SU-DHL-6 (cell line): Measurements from ENCODE around the gene C2CD4A.

Experiments
- H2AFZ ChIP-seq: fragments of 200-600 bp; sonication (generic); 2 replicates; pipeline ENCODE4 v1.6.1; 2014; ENCODE audit warnings: low read depth, mild to moderate bottlenecking, moderate library complexity, mixed read lengths, antibody characterized with exemption, low read length; ENCODE audit not compliant: severe bottlenecking
- H3F3A ChIP-seq: fragments of 200-600 bp; shearing (Covaris generic); 2 replicates; pipeline ENCODE4 v1.6.0; 2016; ENCODE audit warnings: antibody characterized with exemption, mild to moderate bottlenecking; ENCODE audit not compliant: insufficient read depth
- H3K27ac ChIP-seq: fragments of 200-600 bp; sonication (generic); 2 replicates; pipeline ENCODE4 v1.5.1; 2016; ENCODE audit warnings: low read depth, mild to moderate bottlenecking, low read length, moderate library complexity, mixed read lengths
- H3K27me3 ChIP-seq: fragments of 200-600 bp; sonication (generic), shearing (Covaris generic); 2 replicates; pipeline ENCODE4 v1.6.0; 2014; ENCODE audit warnings: mild to moderate bottlenecking, low read length
- H3K36me3 ChIP-seq: fragments of 200-600 bp; sonication (generic); 2 replicates; pipeline ENCODE4 v1.6.1; 2014; ENCODE audit warnings: mild to moderate bottlenecking, low read length, mixed read lengths
- H3K4me2 ChIP-seq: fragments of 300-600, 200-600 bp; shearing (Covaris generic), sonication (generic); 2 replicates; pipeline ENCODE4 v1.6.0; 2014; ENCODE audit warnings: low read length, low read depth, mild to moderate bottlenecking; ENCODE audit not compliant: poor library complexity, severe bottlenecking
- H3K4me3 ChIP-seq: fragments of 200-600 bp; sonication (generic); 2 replicates; pipeline ENCODE4 v1.5.1; 2014; ENCODE audit warnings: antibody characterized with exemption, low read length, mild to moderate bottlenecking, mixed read lengths; ENCODE audit not compliant: insufficient read depth, poor library complexity, severe bottlenecking
- H3K79me2 ChIP-seq: fragments of 200-600 bp; sonication (generic); 2 replicates; pipeline ENCODE4 v1.6.1; 2014; ENCODE audit warnings: mild to moderate bottlenecking, low read length, moderate library complexity; ENCODE audit not compliant: insufficient read depth
- H3K9ac ChIP-seq: fragments of 200-600 bp; sonication (generic); 2 replicates; pipeline ENCODE4 v1.7.0; 2014; ENCODE audit warnings: mild to moderate bottlenecking, low read length
- H3K9me2 ChIP-seq: fragments of 200-600 bp; sonication (generic); replicated peaks from 2 replicates; pipeline ENCODE4 v1.6.1; 2014; ENCODE audit warnings: low read length; ENCODE audit not compliant: insufficient read depth
- H3K9me3 ChIP-seq: fragments of 200-600 bp; sonication (generic); 2 replicates; pipeline ENCODE4 v1.6.1; 2014; ENCODE audit warnings: low read length, mixed read lengths; ENCODE audit not compliant: insufficient read depth
- H4K20me1 ChIP-seq: fragments of 200-600 bp; sonication (generic); 2 replicates; pipeline ENCODE4 v1.6.1; 2014; ENCODE audit warnings: low read depth, mild to moderate bottlenecking, antibody characterized with exemption, low read length, moderate library complexity, mixed read lengths
- EZH2phosphoT487 ChIP-seq: fragments of 200-600 bp; sonication (generic), shearing (Covaris generic); conservative IDR thresholded peaks from 2 replicates; pipeline ENCODE4 v1.6.1; 2018; ENCODE audit warnings: mild to moderate bottlenecking, antibody characterized with exemption, low read length, moderate library complexity, mixed read lengths
- TF ChIP-seq, protein P1 (sequence below): fragments of 200-600 bp; sonication (generic); IDR thresholded peaks from one replicate; pipeline ENCODE4 v1.5.1; 2017; ENCODE audit warnings: antibody characterized with exemption, mild to moderate bottlenecking, low read length, moderate library complexity; ENCODE audit not compliant: insufficient read depth, poor library complexity, severe bottlenecking

C2CD4A gene

DNA sequence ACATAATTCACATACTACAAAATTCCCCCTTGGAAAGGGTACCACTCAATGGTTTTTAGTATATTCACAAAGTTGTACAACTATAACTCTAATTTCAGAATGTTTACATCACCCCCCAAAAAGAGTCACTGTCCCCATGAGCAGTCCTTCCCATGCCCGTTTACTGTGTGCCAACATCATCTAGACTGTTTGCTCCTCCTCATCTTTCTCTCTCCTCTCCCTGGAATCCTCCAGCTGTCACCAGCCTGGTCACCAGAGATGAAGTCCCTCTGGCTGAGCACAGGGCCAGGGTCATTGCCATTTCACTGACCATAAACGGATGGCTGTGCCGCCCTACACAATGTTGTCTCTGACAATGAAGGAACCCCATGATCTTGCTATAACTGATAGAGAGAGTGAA is 53.1 kb downstream of the C2CD4A start:
- no peaks in the 10 kb centered on the region for H3K27me3 ChIP-seq
- no peaks in the 10 kb centered on the region for H3K9me3 ChIP-seq
- no peak overlapping the region for H3K27ac ChIP-seq
- H3K9ac ChIP-seq, result no peak overlapping the region
- H3K4me2 ChIP-seq, result no peak overlapping the region
- no peaks in the 10 kb centered on the region for H4K20me1 ChIP-seq
- no peaks in the 10 kb centered on the region for H3K36me3 ChIP-seq
- no peak overlapping the region for H2AFZ ChIP-seq
- H3K79me2 ChIP-seq, result no peaks in the 10 kb centered on the region
- no peaks in the 10 kb centered on the region for H3K9me2 ChIP-seq
- no peaks in the 10 kb centered on the region for H3F3A ChIP-seq
- TF ChIP-seq EZH2phosphoT487, result no peak
- TF ChIP-seq, protein P1, sequence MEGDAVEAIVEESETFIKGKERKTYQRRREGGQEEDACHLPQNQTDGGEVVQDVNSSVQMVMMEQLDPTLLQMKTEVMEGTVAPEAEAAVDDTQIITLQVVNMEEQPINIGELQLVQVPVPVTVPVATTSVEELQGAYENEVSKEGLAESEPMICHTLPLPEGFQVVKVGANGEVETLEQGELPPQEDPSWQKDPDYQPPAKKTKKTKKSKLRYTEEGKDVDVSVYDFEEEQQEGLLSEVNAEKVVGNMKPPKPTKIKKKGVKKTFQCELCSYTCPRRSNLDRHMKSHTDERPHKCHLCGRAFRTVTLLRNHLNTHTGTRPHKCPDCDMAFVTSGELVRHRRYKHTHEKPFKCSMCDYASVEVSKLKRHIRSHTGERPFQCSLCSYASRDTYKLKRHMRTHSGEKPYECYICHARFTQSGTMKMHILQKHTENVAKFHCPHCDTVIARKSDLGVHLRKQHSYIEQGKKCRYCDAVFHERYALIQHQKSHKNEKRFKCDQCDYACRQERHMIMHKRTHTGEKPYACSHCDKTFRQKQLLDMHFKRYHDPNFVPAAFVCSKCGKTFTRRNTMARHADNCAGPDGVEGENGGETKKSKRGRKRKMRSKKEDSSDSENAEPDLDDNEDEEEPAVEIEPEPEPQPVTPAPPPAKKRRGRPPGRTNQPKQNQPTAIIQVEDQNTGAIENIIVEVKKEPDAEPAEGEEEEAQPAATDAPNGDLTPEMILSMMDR, result no peak
- no peak overlapping the region for H3K4me3 ChIP-seq
